GM19452 (cell line): ENCODE measurements around the gene WDR49.
"Not testable (repeated sequence)": the region's sequence is repeated elsewhere in the genome, so short reads cannot be mapped to it uniquely, and the experiment has no call there.

Experiments used
- ATAC-seq: cut with Tn5 transposase; IDR thresholded peaks from one replicate; pipeline ENCODE4 v1.9.1; 2021; ENCODE audit not compliant: unreplicated experiment

WDR49 gene

DNA sequence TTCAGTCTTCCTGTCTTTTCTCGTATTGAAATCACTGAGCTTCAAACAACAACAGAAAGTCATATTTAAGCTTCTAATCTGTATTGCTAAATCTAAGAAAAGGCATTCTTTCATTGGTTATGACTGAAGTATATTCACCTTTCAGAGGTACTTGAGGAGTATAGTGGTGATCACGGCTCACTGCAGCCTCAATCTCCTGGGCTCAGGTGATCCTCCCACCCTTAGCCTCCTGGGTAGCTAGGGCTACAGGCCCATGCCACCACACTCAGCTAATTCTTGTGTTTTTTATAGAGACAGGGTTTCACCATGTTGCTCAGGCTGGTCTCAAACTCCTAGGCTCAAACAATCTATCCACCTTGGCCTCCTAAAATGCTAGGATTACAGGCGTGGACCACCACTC lies 38.7 kb downstream of the WDR49 start:
- ATAC-seq: no peak

DNA sequence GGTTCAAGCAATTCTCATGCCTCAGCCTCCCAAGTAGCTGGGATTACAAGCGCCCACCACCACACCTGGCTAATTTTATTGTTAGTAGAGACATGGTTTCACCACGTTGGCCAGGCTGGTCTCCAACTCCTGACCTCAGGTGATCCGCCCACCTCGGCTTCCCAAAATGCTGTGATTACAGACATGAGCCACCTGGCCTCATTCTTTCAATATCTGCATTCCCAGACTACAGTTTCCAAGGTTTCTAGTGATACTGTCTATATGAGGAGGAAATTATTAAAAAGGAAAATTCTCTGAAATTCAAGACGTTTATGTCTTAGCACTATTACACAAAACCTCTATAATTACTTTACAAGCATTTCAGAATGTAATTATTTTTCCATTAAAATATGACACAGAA lies 39.5 kb downstream of the WDR49 start:
- ATAC-seq: not testable (repeated sequence)

DNA sequence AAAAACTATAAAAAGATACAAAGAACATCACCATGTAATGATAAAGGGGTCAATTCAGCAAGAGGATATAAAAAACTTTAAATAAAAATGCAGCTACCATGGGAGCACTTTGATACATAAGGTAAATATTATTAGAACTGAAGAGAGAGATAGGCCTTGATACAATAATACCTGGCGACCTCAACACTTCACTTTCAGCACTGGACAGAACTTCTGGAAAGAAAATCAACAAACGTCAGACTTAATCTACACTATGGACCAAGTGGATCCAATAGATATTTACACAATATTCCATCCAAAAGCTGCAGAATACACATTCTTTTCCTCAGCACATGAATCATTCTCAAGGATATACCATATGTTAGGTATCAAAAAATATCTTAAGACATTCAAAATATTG lies 42.0 kb downstream of the WDR49 start:
- no peak for ATAC-seq

DNA sequence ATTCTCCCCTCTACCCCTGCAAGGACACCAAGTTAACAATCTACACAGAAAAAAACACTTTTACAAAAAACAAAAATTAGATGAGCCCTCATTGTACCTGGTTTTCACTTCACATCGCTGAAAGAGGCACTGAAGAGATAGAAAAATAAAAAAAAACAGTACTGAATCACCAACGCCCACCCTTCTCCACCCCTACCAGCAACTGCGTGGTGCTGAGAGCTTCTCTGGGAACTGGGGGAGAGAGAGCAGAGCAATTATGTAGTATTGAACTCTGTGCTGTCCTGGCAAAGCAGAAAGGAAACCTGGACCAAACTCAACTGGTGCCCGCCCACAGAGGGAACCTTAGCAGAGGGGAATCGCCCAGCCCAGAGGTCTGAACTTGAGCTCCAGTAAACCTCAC lies 44.6 kb downstream of the WDR49 start:
- ATAC-seq: no peak

DNA sequence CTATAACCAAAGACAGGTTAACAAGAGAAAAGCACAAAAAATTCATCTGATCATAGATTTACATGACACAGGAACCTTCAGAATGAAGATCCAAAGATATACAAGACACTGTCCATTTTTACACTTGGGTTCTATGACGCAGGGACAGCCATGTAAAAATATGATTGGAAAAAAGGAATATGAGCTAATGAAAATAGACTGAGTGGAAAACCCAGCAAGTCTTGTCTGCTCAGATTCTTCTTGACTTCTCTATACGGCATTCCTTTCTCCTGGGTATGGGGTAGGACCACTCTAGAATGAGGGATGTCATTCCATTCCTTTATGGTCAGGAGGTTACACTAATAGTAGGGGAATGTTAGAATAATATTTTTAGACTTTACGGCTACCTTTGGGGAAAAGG lies 46.9 kb downstream of the WDR49 start:
- no peak for ATAC-seq

DNA sequence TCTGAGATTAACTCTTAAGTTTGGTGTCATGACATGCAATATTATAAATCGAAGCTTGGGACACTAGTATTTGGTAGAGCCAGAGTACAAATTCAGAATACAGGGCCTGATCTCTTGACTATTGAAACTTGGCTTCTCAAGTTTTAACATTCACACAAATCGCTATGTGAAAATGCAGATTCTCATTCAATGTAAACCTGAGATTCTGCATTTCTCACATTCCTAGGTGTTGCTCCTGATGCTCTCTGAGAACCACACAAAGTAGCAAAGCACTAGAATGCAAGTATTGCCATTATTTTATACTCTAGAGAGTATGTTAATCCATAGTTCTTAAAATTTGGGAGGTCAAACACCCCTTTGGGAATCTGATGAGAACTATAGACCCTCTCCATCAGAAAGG lies 47.9 kb downstream of the WDR49 start:
- no peak for ATAC-seq

DNA sequence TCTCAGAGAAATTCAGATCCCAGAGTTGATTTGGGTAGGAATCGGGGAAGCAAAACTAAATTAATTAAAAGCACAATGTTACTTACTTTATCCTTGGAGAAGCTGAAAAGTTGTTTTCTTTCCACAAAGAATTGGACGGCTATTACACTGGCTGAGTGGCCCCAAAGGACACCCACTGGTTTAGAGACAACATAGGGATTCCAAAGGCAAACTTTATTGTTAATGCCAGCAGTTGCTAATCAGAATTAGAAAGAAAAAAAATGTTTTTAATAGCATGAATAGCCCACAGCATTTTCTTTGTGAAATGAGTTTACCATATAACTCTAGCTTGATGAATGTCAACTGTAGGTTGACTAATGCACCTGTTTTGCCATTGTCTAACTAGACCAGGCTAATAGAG lies 51.7 kb downstream of the WDR49 start:
- no peak for ATAC-seq

DNA sequence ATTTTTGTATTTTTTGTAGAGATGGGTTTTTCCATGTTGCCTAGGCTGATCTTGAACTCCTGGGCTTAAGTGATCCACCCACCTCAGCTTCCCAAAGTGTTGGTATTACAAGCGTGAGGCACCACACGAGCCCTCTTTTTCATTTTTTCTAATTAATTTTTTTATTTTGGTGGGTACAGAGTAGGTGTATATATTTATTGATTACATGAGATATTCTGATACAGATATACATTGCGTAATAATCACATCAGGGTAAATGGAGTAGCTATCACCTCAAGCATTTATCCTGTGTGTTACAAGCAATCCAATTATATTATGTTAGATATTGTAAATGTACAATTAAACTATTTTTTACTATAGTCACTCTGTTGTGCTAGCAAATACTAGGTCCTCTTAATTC lies 66.1 kb downstream of the WDR49 start:
- ATAC-seq: no peak

DNA sequence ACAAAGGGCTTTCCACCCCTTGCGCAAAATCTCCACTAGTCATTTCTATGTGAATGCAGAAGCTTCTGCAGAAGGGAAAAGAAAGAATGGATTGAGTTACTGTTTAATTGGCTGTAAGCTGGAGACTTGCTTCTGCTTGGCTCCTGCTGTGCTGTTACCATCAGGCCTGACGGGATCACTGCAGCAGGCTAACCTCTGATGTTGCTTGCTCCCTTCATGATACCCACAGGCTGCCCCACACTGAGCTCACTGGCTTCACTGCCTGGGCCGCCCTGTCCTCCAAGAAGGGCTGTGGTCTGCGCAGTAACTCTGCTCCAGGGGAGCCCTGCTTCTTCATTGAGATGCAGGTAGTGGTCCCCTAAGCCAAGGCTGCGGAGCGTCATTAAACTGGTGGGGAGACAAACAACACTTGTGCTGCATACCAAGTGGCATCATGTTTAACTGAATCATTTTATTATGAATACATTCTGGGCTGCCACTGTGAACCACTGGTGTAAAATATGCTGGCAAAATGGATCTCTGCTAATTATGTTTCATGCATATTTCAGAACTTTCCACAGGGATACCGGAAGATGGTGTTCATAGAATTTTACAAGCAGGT lies 78.6 kb downstream of the WDR49 start:
- no peak for ATAC-seq

DNA sequence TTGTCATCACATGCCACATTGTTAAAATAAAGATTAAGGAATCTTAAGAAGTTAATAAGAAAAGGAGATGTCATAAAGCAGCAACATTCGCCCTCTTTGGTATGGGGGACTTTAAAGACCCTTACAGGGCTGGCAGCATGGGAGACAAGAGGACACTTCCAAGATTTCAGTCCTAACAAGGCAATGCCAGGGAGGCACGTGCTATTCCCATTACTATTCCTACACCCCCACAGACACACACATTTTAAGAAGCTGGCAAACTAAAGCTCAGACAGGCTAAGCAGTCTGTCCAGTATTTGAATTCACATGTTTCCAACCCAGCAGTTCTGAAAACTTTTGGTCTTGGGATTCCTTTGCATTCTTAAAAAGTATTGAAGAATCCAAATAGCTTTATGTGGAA lies 80.8 kb downstream of the WDR49 start:
- ATAC-seq: no peak

DNA sequence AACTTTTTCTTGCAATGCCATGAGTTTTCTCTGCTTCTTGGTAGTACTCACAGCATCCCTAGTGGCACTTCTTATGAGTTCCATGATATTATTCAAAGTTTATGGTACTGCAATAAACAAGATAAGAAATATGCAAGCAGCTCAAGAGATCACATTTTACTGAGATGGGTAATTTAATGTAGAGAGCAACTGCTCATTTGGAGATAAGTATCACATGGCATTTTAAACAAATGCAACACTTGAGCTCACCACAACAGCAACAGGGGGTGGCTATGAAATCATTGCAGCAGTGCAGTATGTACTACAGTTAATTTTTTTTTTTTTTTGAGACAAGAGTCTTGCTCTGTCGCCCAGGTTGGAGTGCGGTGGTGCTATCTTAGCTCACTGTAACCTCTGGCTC lies 85.1 kb downstream of the WDR49 start:
- ATAC-seq: no peak

DNA sequence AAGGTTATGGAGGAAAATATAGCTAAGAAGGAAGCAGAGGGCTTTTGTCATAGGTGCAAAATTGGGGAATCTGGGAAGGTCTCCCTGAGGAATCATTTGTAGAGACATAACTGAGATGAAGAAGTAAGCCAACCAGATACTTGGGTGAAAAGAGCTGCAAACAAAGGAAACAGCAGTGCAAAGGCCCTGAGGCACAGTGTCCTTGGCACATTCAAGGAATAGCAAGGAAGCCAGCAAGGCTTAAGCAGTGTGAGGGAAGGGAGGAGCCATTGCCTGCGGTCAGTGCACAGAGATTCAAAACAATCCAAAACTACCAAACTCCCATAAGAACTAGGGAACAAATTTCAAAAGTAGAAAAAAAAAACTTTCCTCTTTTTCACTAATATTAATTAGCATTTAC lies 88.3 kb downstream of the WDR49 start:
- ATAC-seq: no peak

DNA sequence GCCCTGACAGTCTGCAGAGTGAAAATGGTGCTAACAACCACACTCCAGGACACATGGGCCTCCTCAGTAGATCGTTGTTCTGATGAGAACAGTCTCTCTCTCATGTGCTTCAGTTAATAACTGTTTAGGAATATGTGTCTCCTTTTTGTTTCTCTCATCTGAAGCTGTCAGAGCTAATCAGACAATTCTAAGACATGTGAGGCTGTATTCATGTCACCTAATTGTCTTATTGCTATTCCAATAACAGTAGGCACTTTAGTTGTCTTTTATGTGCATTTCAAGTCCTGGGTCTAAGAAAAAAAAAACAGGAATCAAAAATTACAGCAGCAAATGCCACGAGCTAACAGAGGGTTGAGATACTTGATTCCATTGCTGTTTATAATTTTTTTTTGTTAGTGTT lies 89.1 kb downstream of the WDR49 start:
- ATAC-seq: no peak

DNA sequence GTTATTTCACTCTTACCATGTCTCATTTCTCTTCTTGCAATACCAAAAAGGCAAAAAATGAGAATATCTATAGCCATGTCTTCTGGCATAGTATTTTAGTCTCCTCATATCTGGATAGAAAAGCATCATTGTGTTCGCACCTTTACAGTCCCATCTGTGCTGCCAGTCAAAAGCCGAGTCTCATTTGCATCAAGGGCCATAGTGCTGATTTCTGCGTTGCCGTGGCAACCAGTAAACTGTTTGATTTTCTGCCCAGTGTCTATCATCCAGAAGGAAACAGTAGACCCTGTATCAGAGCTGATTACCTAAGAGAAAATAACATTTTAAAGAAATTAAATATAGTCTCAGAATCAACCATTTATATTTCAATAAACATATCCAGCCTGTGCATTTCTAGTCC lies 93.8 kb downstream of the WDR49 start:
- no peak for ATAC-seq

DNA sequence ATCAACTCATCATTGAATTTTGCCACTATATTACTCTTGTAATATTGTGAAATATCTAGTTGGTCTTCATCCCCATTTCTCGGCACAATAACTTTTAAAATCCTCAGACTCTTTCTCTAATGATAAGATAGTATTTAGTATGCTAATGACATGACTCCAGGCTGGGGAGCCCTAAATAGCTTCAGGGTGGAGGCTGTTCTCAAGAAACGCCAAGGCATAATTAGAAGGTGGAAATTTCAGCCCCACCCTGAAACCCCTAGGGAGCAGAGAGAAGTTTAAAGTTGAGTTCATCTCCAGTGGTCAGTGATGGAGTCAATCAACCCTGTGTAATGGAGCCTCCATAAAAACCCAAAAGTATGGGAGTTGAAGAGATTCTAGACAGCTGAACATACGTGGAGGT lies 98.8 kb downstream of the WDR49 start:
- no peak for ATAC-seq

DNA sequence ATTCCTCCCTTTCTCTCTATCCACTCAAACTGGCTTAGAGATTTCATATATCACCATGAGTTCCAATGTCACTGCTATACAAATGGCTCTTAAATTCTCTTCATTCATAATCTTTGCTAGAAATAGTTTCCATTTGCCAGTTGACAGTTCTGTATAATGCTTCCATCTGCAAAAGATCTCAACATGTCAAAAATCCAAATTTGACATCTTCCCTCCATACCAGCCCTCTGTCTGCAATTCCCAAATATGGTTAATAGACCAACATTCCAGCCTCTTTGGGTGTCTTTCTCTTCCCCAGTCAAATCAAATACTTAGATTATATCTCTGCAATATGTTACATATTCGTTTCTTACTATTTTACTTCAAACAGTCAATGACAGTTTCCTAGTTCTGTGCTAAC lies 115.7 kb downstream of the WDR49 start:
- no peak for ATAC-seq

DNA sequence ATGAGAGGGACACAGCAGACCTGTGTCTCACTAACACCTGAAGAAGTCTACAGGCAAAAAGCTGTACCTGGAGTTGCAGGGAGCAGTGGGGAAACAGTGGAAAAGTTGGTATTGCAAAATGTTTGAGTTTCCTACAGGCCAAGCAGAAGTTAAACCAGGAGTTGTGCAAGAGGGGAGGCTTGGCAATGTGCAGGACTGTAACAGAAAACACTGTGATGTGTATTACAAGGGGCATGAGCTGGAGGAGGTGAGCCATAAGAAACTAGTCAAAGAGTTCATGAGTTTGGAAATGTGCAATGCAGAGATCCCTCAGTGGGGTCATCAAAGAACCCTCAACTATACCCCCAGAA lies 132.8 kb downstream of the WDR49 start:
- no peak for ATAC-seq

DNA sequence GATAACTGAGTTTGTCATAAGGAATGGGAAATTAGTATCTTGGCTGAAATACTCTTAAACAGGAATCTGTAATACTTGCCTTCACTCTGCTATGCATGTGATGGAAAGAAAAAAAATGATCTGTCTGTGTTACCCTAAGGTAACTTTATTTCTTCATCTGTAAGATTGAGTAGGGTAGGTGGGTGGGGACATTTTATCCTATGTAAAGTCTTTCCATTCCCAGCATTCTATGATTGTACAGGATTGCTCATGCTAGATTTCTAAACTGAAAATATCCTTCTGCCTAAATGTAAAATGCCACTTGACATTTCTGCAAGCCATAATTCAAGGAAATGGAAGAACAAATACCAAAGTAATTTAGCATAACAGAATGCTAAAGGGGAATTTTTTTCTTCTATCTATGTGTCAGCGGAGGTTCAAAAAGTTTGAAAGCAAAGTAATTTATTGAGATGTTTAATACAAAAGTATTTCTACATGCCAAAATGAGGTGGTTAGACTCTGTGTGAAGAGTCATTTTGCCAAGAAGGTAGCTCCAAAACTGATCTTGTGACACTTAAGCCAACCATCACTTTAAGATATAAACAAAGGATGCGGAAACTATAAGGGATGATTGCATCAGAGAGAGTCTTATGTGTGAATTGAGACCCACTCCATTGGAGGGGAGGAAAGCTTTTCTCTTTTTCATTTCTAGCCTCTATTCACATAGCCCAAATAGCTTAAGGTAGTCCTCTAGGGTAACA lies 133.3 kb downstream of the WDR49 start:
- no peak for ATAC-seq

DNA sequence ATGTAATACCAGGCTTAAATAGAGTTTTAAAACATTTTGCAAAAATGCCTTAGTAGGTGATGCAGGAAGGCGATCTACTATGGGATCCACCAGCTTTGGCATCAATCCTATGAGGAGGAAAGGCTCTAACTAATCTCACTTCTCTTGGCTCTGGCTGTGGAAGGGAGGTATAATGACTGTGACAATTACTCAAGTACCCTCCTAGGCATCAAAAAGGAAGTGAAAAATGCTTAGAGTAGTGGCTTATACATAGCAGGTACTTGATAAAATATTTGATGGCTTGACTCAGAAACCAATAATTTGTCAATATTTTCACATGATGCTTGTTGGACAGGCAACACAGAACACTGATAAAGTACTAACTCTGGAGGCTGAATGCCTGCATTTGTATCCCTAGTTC lies 145.8 kb downstream of the WDR49 start:
- no peak for ATAC-seq

DNA sequence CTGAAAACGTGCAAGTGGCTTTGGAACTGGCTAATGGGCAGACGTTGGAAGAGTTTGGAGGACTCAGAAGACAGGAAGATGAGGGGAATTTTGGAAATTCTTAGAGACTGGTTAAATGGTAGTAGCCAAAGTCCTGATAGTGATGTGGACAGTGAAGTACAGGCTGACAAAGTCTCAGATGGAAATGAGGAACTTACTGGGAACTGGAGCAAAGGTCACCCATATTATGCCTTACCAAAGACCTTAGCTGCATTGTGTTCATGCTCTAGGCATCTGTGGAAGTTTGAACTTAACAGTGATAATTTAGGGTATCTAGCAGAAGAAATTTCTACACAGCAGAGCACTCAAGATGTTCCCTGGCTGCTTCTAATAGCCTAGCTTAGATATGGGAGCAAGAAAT lies 151.3 kb downstream of the WDR49 start:
- no peak for ATAC-seq

DNA sequence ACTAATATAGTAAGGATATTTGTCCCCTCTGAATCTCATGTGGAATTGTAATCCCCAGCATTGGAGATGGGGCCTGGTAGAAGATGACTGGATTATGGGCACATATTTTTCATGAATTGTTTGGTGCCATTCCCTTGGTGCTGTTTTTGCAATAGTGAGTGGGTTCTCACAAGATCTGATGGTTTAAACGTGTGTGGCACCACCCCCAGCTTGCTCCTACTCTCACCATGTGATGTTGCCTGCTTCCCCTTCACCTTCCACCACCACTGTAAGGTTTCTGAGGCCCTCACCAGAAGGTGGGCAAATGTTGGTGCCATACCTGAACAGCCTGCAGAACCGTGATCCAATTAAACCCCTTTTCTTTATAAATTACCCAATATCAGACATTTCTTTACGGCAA lies 151.8 kb downstream of the WDR49 start:
- no peak for ATAC-seq

DNA sequence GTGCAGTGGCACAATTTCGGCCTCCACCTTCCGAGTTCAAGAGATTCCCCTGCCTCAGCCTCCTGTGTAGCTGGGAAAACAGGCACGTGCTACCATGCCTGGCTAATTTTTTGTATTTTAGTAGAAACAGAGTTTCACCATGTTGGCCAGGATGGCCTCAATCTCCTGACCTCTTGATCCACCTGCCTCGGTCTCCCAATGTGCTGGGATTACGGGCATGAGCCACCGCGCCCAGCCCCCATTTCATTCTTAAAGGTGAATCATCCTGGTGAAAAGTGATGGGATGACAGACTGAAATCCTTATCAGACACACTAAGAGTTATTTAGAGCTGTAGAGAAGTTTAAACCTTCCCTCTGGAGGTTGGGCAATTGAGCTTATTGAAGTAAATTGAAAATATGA lies 155.8 kb downstream of the WDR49 start:
- ATAC-seq: no peak

DNA sequence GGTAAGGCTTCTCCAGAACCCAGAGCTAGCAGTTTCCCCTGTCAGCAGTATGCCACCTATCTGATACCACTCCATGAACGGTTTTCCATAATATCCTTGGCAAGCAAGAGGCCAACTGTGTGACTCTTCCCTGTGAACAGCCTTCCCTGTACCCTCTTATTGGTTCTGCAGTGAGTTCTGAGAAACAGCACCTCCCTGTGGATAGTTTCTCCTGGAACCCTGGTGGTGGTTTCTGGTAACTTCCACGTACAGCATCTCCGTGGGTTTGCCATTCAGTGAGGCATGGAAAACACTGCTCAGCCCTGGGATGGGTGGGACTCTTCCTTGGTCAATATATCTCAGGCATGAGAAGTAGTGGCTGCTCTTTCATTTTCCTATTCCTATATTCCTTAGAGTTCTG lies 160.5 kb downstream of the WDR49 start:
- ATAC-seq: no peak
